K562 (cell line): Measurements from ENCODE around the gene SEC24C. TPM values are rescaled to one million over a fixed set of nuclear protein-coding genes. Genes with fewer than 3 reads are reported as not detected.

Experiments used
- CEBPG ChIP-seq, 3 experiments: fragments of 200-800 bp in 1 of 3; sonication (Bioruptor generic) in 1 of 3; sonication (generic) in 1 of 3; formaldehyde crosslinking in 1 of 3; IDR thresholded peaks in 2 of 3; conservative IDR thresholded peaks in 1 of 3; 2 replicates each; pipeline versions ENCODE4 v1.6.1 to v1.8.0; 2016 to 2022; ENCODE audit warnings: missing compliant biosample characterization in 2 of 3, missing genetic modification characterization in 2 of 3, mild to moderate bottlenecking in 1 of 3, missing genetic modification reagents in 1 of 3
- CTCFL ChIP-seq: IDR thresholded peaks from 2 replicates; pipeline ENCODE4 v1.6.1; 2011; ENCODE audit warnings: borderline replicate concordance, low read depth, mild to moderate bottlenecking, moderate library complexity, low read length; ENCODE audit not compliant: insufficient read depth, poor library complexity, severe bottlenecking
- ELF4 ChIP-seq: fragments of 450-650 bp; formaldehyde crosslinking; IDR thresholded peaks from 2 replicates; pipeline ENCODE4 v1.4.0; 2022; ENCODE audit warnings: missing genetic modification characterization
- GABPB1 ChIP-seq: sonication (generic); formaldehyde crosslinking; IDR thresholded peaks from 2 replicates; pipeline ENCODE4 v1.8.0; 2022; ENCODE audit warnings: mild to moderate bottlenecking, missing genetic modification reagents
- HDAC1 ChIP-seq, 2 experiments: fragments of 450-650 bp; IDR thresholded peaks; 2 replicates each; pipeline ENCODE4 v1.6.1; 2016 to 2017; ENCODE audit warnings: inconsistent platforms in 1 of 2, mild to moderate bottlenecking in 1 of 2, moderate library complexity in 1 of 2
- IFI16 ChIP-seq: fragments of 250-450 bp; sonication (Bioruptor Pico); IDR thresholded peaks from 2 replicates; pipeline ENCODE4 v2.1.2; 2022; ENCODE audit warnings: mild to moderate bottlenecking, inconsistent platforms
- MTA3 ChIP-seq: fragments of 450-650 bp; formaldehyde crosslinking; IDR thresholded peaks from 2 replicates; pipeline ENCODE4 v1.6.1; 2017; ENCODE audit warnings: mild to moderate bottlenecking, borderline replicate concordance
- NFE2 ChIP-seq: IDR thresholded peaks from 2 replicates; pipeline ENCODE4 v1.6.1; 2014; ENCODE audit warnings: antibody characterized with exemption, low read depth
- NR1H2 ChIP-seq: sonication (generic); formaldehyde crosslinking; IDR thresholded peaks from 2 replicates; pipeline ENCODE4 v1.4.0; 2020; ENCODE audit warnings: mild to moderate bottlenecking, missing genetic modification reagents
- PHB ChIP-seq: fragments of 250-450 bp; sonication (Bioruptor Pico); IDR thresholded peaks from 2 replicates; pipeline ENCODE4 v1.5.0; 2021
- POLR2B ChIP-seq: fragments of 450-650 bp; IDR thresholded peaks from 2 replicates; pipeline ENCODE4 v1.6.1; 2018; ENCODE audit warnings: low read depth; ENCODE audit not compliant: partially characterized antibody
- RCOR1 ChIP-seq, 2 experiments: IDR thresholded peaks; 2 replicates each; pipeline ENCODE4 v1.6.1; 2012; ENCODE audit warnings: low read depth in 2 of 2, low read length in 2 of 2, borderline replicate concordance in 1 of 2, improper control_type of control experiment in 1 of 2
- SMARCA4 ChIP-seq: fragments of 450-650 bp; IDR thresholded peaks from 2 replicates; pipeline ENCODE4 v1.6.1; 2016
- TCF7 ChIP-seq: sonication (generic); IDR thresholded peaks from 2 replicates; pipeline ENCODE4 v1.6.1; 2016; ENCODE audit warnings: antibody characterized with exemption, borderline replicate concordance
- TSC22D4 ChIP-seq: fragments of 450-650 bp; IDR thresholded peaks from 2 replicates; pipeline ENCODE4 v1.6.1; 2016; ENCODE audit warnings: missing genetic modification characterization, missing biosample characterization, control low read depth
- ZBTB17 ChIP-seq: fragments of 450-650 bp; formaldehyde crosslinking; IDR thresholded peaks from 2 replicates; pipeline ENCODE4 v1.4.0; 2020; ENCODE audit warnings: mild to moderate bottlenecking
- ZNF133 ChIP-seq: fragments of 250-450 bp; sonication (Bioruptor Pico); IDR thresholded peaks from 2 replicates; pipeline ENCODE4 v1.4.0; 2020; ENCODE audit warnings: mild to moderate bottlenecking
- ZNF695 ChIP-seq: fragments of 450-650 bp; formaldehyde crosslinking; IDR thresholded peaks from 2 replicates; pipeline ENCODE4 v1.4.0; 2020; ENCODE audit warnings: mild to moderate bottlenecking, moderate library complexity
- ZNF76 ChIP-seq: fragments of 250-450 bp; sonication (Bioruptor Pico); IDR thresholded peaks from 2 replicates; pipeline ENCODE4 v1.4.0; 2020; ENCODE audit warnings: mild to moderate bottlenecking, moderate library complexity, borderline replicate concordance
- polyA plus RNA-seq, 8 experiments: library from polyadenylated mRNA; depleted of rRNA in 4 of 8; stranded (reverse) in 5 of 8; unstranded in 3 of 8; fragments of >200 nt; fragmentation: Nextera tagmentation in 2 of 8; fragmentation: Illumina TruSeq in 1 of 8; extraction: Ambion mirVana in 2 of 8; extraction: Trizol in 1 of 8; gene quantifications; 2 replicates each; pipeline versions ENCODE4 v1.2.1 to v1.2.3, GENCODE V29; 2011 to 2014; ENCODE audit warnings: inconsistent platforms in 1 of 8, missing spikeins in 1 of 8
- total RNA-seq, 7 experiments: library from RNA; depleted of rRNA in 6 of 7; stranded (reverse); fragments of >200 nt in 6 of 7; fragmentation: Illumina TruSeq in 2 of 7; extraction: Trizol in 2 of 7; gene quantifications; 2 replicates each; pipeline versions ENCODE4 v1.2.1 to v1.2.3, GENCODE V29; 2011 to 2021; ENCODE audit warnings: low replicate concordance in 1 of 7
- TF ChIP-seq, protein P1 (sequence below): fragments of 450-650 bp; IDR thresholded peaks from 2 replicates; pipeline ENCODE4 v1.7.1; 2018; ENCODE audit warnings: mild to moderate bottlenecking, low read depth; ENCODE audit not compliant: partially characterized antibody
- TF ChIP-seq, protein P2 (sequence below): fragments of 450-650 bp; IDR thresholded peaks from 2 replicates; pipeline ENCODE4 v1.6.1; 2017; ENCODE audit warnings: antibody characterized with exemption

SEC24C gene
- total and polyA plus RNA-seq, 9 of the 15 experiments (the other 6 are each of a cell fraction or from before 2014, with no cell fraction given) = 19.0 to 115 (median 70.5) TPM

DNA sequence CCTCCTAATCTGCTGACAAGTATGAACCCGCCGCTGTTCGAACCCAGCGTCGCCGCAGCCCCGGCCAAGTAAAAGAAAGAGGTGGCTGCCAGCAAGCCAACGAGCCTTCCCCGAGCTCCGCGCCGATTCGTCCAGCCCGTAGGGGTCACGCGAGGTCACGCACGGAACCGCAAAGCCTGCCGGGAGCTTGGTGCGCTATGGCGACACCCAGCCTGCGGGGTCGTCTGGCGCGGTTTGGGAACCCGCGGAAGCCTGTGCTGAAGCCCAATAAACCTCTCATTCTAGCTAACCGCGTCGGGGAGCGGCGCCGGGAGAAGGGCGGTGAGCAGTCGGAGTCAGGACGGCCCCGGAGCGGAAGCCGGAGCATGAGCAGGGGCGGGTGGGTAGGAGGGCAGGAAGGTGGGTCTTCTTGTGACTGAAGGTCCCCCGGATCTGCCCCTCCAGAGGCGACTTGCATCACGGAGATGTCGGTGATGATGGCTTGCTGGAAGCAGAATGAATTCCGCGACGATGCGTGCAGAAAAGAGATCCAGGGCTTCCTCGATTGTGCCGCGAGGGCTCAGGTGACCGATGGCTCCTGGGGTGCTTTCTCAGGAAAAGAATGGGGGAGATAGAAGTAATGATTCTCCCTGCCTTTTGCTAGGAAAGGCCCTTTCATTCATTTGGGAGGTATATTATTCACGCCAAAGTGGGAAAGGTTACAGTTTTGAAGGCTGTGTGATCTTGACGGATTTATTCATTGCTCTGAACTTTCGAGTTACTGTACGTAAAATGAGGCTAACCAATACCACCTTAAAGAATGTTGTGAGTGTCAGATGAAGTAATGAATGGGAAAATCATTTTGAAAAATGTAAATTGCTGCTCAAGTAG lies 37.9 kb downstream of the SEC24C start, which contains the start of gene CHCHD1 (continued):
- TF ChIP-seq NR1H2 (CRISPR knock-in tag) = peak; percentile 94
- TF ChIP-seq TCF7 = 0 out of 2 replicates have a peak, but pooled peaks have one; percentile 60
- no peak for TF ChIP-seq PHB (CRISPR knock-in tag)
- TF ChIP-seq POLR2B = peak; percentile 94
- TF ChIP-seq CEBPG (CRISPR knock-in tag; IDR thresholded peaks at IDR 0.05) = peak; percentile 60; the same call in 1 of the 2 replicates
- TF ChIP-seq CEBPG (tag; conservative IDR thresholded peaks at IDR 0.05 in 1 of 2, IDR thresholded peaks at IDR 0.05 in 1 of 2) = peak in 1 of 2 experiments; percentile 37; a peak in 1 of 4 replicates
- TF ChIP-seq ELF4 (CRISPR knock-in tag) = 0 out of 2 replicates have a peak, but pooled peaks have one; percentile 5
- TF ChIP-seq ZNF695 (CRISPR knock-in tag) = no peak
- TF ChIP-seq MTA3 = peak; percentile 76; the same call in 1 of the 2 replicates
- TF ChIP-seq, protein P1, sequence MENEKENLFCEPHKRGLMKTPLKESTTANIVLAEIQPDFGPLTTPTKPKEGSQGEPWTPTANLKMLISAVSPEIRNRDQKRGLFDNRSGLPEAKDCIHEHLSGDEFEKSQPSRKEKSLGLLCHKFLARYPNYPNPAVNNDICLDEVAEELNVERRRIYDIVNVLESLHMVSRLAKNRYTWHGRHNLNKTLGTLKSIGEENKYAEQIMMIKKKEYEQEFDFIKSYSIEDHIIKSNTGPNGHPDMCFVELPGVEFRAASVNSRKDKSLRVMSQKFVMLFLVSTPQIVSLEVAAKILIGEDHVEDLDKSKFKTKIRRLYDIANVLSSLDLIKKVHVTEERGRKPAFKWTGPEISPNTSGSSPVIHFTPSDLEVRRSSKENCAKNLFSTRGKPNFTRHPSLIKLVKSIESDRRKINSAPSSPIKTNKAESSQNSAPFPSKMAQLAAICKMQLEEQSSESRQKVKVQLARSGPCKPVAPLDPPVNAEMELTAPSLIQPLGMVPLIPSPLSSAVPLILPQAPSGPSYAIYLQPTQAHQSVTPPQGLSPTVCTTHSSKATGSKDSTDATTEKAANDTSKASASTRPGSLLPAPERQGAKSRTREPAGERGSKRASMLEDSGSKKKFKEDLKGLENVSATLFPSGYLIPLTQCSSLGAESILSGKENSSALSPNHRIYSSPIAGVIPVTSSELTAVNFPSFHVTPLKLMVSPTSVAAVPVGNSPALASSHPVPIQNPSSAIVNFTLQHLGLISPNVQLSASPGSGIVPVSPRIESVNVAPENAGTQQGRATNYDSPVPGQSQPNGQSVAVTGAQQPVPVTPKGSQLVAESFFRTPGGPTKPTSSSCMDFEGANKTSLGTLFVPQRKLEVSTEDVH = peak; percentile 34
- TF ChIP-seq GABPB1 = peak; percentile 77
- TF ChIP-seq, protein P2, sequence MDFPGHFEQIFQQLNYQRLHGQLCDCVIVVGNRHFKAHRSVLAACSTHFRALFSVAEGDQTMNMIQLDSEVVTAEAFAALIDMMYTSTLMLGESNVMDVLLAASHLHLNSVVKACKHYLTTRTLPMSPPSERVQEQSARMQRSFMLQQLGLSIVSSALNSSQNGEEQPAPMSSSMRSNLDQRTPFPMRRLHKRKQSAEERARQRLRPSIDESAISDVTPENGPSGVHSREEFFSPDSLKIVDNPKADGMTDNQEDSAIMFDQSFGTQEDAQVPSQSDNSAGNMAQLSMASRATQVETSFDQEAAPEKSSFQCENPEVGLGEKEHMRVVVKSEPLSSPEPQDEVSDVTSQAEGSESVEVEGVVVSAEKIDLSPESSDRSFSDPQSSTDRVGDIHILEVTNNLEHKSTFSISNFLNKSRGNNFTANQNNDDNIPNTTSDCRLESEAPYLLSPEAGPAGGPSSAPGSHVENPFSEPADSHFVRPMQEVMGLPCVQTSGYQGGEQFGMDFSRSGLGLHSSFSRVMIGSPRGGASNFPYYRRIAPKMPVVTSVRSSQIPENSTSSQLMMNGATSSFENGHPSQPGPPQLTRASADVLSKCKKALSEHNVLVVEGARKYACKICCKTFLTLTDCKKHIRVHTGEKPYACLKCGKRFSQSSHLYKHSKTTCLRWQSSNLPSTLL = no peak
- peak; percentile 36 for TF ChIP-seq CTCFL
- TF ChIP-seq TSC22D4 (tag) = no peak
- TF ChIP-seq NFE2 = 0 out of 2 replicates have a peak, but pooled peaks have one; percentile 28
- TF ChIP-seq ZNF133 (CRISPR knock-in tag) = no peak
- TF ChIP-seq IFI16 = no peak
- 0 out of 2 replicates have a peak, but pooled peaks have one; percentile 13 for TF ChIP-seq SMARCA4
- TF ChIP-seq HDAC1 (IDR thresholded peaks at IDR 0.05) = peak in 1 of 2 experiments; percentile 82; a peak in 2 of 4 replicates
- peak; percentile 69; the same call in 1 of the 2 replicates for TF ChIP-seq ZBTB17 (CRISPR knock-in tag)
- TF ChIP-seq RCOR1 (IDR thresholded peaks at IDR 0.05; ENCODE audit: borderline replicate concordance in 1 of 2, low read depth in 2 of 2, low read length in 2 of 2) = no peak
- TF ChIP-seq ZNF76 (CRISPR knock-in tag) = peak; percentile 18; the same call in 1 of the 2 replicates
